SK-N-SH treated with all-trans-retinoic acid at 6 μM for 48 hours (cell line): ENCODE results near the gene ACKR3.

Source experiments
- BACH2 ChIP-seq: fragments of 250-450 bp; sonication (Bioruptor Pico); IDR thresholded peaks from 2 replicates; pipeline ENCODE4 v1.9.0; 2021; ENCODE audit warnings: mild to moderate bottlenecking, borderline replicate concordance
- PPARA ChIP-seq: fragments of 250-450 bp; sonication (Bioruptor Pico); IDR thresholded peaks from 2 replicates; pipeline ENCODE4 v1.5.0; 2020; ENCODE audit warnings: mild to moderate bottlenecking, borderline replicate concordance
- ZNF565 ChIP-seq: fragments of 450-650 bp; formaldehyde crosslinking; conservative IDR thresholded peaks from 2 replicates; pipeline ENCODE4 v1.5.0; 2020; ENCODE audit warnings: low read depth, mild to moderate bottlenecking, moderate library complexity
- ZNF70 ChIP-seq: fragments of 450-650 bp; formaldehyde crosslinking; IDR thresholded peaks from 2 replicates; pipeline ENCODE4 v1.5.0; 2020; ENCODE audit warnings: mild to moderate bottlenecking, moderate library complexity
- TF ChIP-seq, protein P1 (sequence below): fragments of 250-450 bp; sonication (Bioruptor Pico); IDR thresholded peaks from 2 replicates; pipeline ENCODE4 v1.5.1; 2020; ENCODE audit warnings: low read depth, mild to moderate bottlenecking, moderate library complexity

DNA sequence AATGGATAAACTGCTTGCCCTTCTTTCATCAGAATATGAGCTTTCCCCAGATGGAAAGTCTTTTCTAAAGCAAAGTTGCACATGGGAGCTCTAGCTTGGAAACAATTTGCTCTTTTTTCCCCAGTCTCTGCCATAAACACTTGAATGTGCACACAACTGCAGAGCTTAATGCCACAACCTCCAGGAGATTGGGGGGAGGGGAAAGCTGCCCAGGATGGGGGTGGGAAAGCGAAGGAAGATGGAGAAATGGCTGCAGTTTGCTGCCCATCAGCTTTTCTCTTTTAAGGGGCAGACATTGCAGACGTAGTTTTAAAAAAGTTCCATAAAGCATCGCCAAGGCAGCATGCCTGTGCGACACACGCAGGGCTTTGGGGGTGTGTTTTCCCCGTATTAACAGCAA is 1.5 kb downstream of the ACKR3 start:
- TF ChIP-seq BACH2 (CRISPR knock-in tag) = no peak
- TF ChIP-seq ZNF70 (CRISPR knock-in tag) = no peak
- TF ChIP-seq PPARA (CRISPR knock-in tag) = no peak
- TF ChIP-seq ZNF565 = no peak
- TF ChIP-seq, protein P1, sequence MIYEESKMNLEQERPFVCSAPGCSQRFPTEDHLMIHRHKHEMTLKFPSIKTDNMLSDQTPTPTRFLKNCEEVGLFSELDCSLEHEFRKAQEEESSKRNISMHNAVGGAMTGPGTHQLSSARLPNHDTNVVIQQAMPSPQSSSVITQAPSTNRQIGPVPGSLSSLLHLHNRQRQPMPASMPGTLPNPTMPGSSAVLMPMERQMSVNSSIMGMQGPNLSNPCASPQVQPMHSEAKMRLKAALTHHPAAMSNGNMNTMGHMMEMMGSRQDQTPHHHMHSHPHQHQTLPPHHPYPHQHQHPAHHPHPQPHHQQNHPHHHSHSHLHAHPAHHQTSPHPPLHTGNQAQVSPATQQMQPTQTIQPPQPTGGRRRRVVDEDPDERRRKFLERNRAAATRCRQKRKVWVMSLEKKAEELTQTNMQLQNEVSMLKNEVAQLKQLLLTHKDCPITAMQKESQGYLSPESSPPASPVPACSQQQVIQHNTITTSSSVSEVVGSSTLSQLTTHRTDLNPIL = no peak
